GM10248 (cell line): ENCODE data around the gene WDFY4.

Source experiments
- CTCF ChIA-PET: fragments of 300-600 bp; sonication (Branson Sonifier 250); formaldehyde crosslinking; extraction: SDS; loops from one replicate; lab custom pipeline; 2021; ENCODE audit warnings: antibody characterized with exemption; lab: Yijun Ruan, JAX
- POLR2A ChIA-PET: fragments of 350-650 bp; sonication (Branson Sonifier 250); formaldehyde crosslinking; extraction: SDS; loops from one replicate; lab custom pipeline; 2020; ENCODE audit warnings: antibody characterized with exemption; lab: Yijun Ruan, JAX
- DNase-seq: peaks from one replicate; pipeline ENCODE4 v3.0.0; 2012; ENCODE audit errors: extremely low spot score
- CTCF ChIP-seq: IDR thresholded peaks from 2 replicates; pipeline ENCODE4 v1.5.1; 2012; ENCODE audit warnings: mild to moderate bottlenecking, low read depth; ENCODE audit errors: extremely low read depth, missing control alignments, control extremely low read depth

WDFY4 gene

GRCh38 chr10:48939790-48940325 is 255.2 kb downstream of the WDFY4 start, which contains the start of gene LRRC18:
TSS of gene LRRC18 (minus strand) at chr10:48939840. CDS start at chr10:48914155, 25,685 bp downstream.
- POLR2A ChIA-PET, result no interaction called here
- no peak for TF ChIP-seq CTCF
- no peak for DNase-seq
- CTCF ChIA-PET, result no interaction called here

DNA sequence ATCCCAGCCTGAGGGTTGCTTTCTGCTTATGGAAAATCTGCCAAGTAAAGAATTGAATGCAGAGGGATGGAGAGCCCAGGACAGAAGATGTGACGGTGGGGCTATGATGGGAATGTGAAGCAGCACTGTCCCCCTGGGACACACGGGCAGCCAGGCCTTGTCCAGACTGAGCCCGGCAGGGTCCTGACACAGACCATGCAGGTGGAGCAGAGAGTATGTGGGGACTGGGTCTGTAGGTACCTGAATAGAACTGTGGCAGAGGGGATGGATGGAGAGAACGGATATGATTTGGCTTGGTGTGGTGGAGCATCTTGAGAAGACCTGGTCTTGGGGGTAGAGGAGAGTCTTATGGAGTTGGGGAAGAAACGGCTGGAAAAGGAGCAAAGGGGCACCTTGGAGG is 255.7 kb downstream of the WDFY4 start:
- POLR2A ChIA-PET, result no interaction called here
- CTCF ChIA-PET, result no interaction called here
- DNase-seq, result no peak
- TF ChIP-seq CTCF, result no peak

- DNase-seq, result no peak
- no peak for TF ChIP-seq CTCF
- ChIA-PET POLR2A (no interaction called here), CTCF (no interaction called here)
Observed at GRCh38 chr10:48940958-48941357, 256.3 kb downstream of the WDFY4 start.

- CTCF ChIA-PET, result no interaction called here
- POLR2A ChIA-PET, result no interaction called here
Observed at GRCh38 chr10:48941427-48942075, 256.9 kb downstream of the WDFY4 start.

DNA sequence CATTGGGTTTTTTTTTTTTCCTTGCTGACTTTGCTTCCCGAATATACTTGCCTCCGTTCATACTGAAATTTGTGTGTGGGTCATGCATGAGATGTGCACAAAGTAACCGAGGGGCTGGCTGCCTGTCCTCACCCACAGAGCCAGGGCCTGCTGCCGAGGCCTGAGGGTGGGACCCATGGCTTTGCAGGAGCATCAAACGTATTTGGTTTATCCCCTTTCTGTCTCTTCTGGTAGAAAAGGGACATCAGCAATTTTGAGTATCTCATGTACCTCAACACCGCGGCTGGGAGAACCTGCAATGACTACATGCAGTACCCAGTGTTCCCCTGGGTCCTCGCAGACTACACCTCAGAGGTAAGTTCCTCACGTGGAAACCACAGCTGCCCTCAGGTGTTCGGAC is 258.4 kb downstream of the WDFY4 start:
- POLR2A ChIA-PET, result no interaction called here

More at GRCh38 chr10:48941427-48942075, 256.9 kb downstream of the WDFY4 start:
- DNase-seq, result no peak
- TF ChIP-seq CTCF, result no peak

DNA sequence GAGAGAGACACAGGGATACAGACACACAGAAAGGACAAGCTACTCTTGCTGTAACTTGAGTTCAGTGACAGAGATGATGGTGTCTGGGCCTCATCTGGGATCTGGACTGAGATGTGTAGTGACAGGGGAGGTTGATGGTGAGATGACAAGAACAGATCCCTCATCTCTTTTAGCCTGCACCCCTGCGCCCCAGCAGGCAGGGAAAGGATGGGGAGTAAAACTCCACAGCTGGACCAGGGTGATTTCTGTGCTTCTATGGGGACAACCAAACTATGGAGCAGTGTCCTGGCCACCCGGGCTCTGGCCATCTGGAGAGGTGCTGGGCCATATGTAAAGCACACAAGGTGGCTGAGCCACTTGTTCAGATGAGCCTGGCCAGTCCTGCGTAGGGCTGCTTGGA is 259.5 kb downstream of the WDFY4 start:
- CTCF ChIA-PET, result no interaction called here
- POLR2A ChIA-PET, result no interaction called here
- no peak for DNase-seq
- TF ChIP-seq CTCF, result no peak

More for the DNA sequence above, 258.4 kb downstream of the WDFY4 start:
- TF ChIP-seq CTCF, result no peak
- DNase-seq, result no peak
- CTCF ChIA-PET, result no interaction called here
